ENCODE results near the gene NTN5. TPM values are rescaled to one million over a fixed set of nuclear protein-coding genes. Genes with fewer than 3 reads are reported as not detected.

Gene NTN5
- total RNA-seq, 1 donor from 2014 or later: 7.1 TPM

GRCh38 chr19:48625891-48626327 lies 46.9 kb downstream of the NTN5 start:
- Mint-ChIP-seq H3K4me1 (peaks cover 42% of the 10 kb centered on the region), H3K9me3 (no peaks in the 10 kb centered on the region), H3K4me3 (no peak overlapping the region)

GRCh38 chr19:48624791-48625723 lies 47.8 kb downstream of the NTN5 start:
- Mint-ChIP-seq H3K36me3 (no peaks in the 10 kb centered on the region), H3K27me3 (ENCODE audit: low read depth) (no peaks in the 10 kb centered on the region), H3K9me3 (no peaks in the 10 kb centered on the region), H3K4me3 (peak overlapping the region; percentile 76), H3K4me1 (peaks cover 34% of the 10 kb centered on the region), H3K27ac (peak overlapping the region; percentile 79)
- DNase-seq (ENCODE audit: low spot score in 2 of 2, unreplicated experiment in 2 of 2): no peak
- no peak for TF ChIP-seq CTCF (IDR thresholded peaks at IDR 0.05; ENCODE audit: unreplicated experiment)

More at GRCh38 chr19:48625891-48626327, 46.9 kb downstream of the NTN5 start:
- Mint-ChIP-seq H3K36me3 (no peaks in the 10 kb centered on the region), H3K27me3 (ENCODE audit: low read depth) (no peaks in the 10 kb centered on the region), H3K27ac (no peak overlapping the region)
- DNase-seq (ENCODE audit: low spot score in 2 of 2, unreplicated experiment in 2 of 2): no peak
- no peak for TF ChIP-seq CTCF (IDR thresholded peaks at IDR 0.05; ENCODE audit: unreplicated experiment)

GRCh38 chr19:48624067-48624594 lies 48.7 kb downstream of the NTN5 start:
- Mint-ChIP-seq H3K4me1 (peaks cover 35% of the 10 kb centered on the region), H3K27ac (peak overlapping the region; percentile 97), H3K27me3 (ENCODE audit: low read depth) (no peaks in the 10 kb centered on the region), H3K36me3 (no peaks in the 10 kb centered on the region), H3K4me3 (peak overlapping the region; percentile 76), H3K9me3 (no peaks in the 10 kb centered on the region)
- DNase-seq (ENCODE audit: low spot score in 2 of 2, unreplicated experiment in 2 of 2): peak; percentile 96 to 98
- TF ChIP-seq CTCF (IDR thresholded peaks at IDR 0.05; ENCODE audit: unreplicated experiment): no peak

- no peak for TF ChIP-seq CTCF (IDR thresholded peaks at IDR 0.05; ENCODE audit: unreplicated experiment)
- Mint-ChIP-seq H3K27me3 (ENCODE audit: low read depth) (no peaks in the 10 kb centered on the region), H3K9me3 (no peaks in the 10 kb centered on the region), H3K36me3 (no peaks in the 10 kb centered on the region), H3K27ac (peak overlapping the region; percentile 97), H3K4me1 (peaks cover 36% of the 10 kb centered on the region), H3K4me3 (peak overlapping the region; percentile 76)
- DNase-seq (ENCODE audit: low spot score in 2 of 2, unreplicated experiment in 2 of 2): no peak
Observed at GRCh38 chr19:48623556-48624066, 49.2 kb downstream of the NTN5 start.

GRCh38 chr19:48619692-48620585 lies 52.9 kb downstream of the NTN5 start:
- no peak for DNase-seq (ENCODE audit: low spot score in 2 of 2, unreplicated experiment in 2 of 2)
- peaks cover 57% of the 10 kb centered on the region for H3K4me1 Mint-ChIP-seq

More at GRCh38 chr19:48619692-48620585, 52.9 kb downstream of the NTN5 start:
- H3K27me3 Mint-ChIP-seq (ENCODE audit: low read depth): no peaks in the 10 kb centered on the region
- no peaks in the 10 kb centered on the region for H3K9me3 Mint-ChIP-seq
- peak overlapping the region; percentile 99 for H3K27ac Mint-ChIP-seq
- H3K36me3 Mint-ChIP-seq: peaks cover 5% of the 10 kb centered on the region
- no peak for TF ChIP-seq CTCF (IDR thresholded peaks at IDR 0.05; ENCODE audit: unreplicated experiment)
- H3K4me3 Mint-ChIP-seq: peak overlapping the region; percentile 99
